Stimulated activated naive CD4-positive, alpha-beta T cell (primary cell): ENCODE data around the gene STK16.
A peak's percentile ranks its signal among the peaks of the same experiment; 100 is the strongest.

Experiments
- DNase-seq, 6 experiments: peaks; one replicate each; lab custom pipeline; 2025; lab: John Stamatoyannopoulos, UW

Gene STK16

GRCh38 chr2:219287580-219288265 is 42.4 kb downstream of the STK16 start:
- no peak for DNase-seq

- no peak for DNase-seq
Measured at GRCh38 chr2:219289195-219289536, 43.9 kb downstream of the STK16 start.

- DNase-seq = no peak
Measured at GRCh38 chr2:219289537-219290361, 44.5 kb downstream of the STK16 start.

- DNase-seq = no peak
Measured at GRCh38 chr2:219290381-219291171, 45.3 kb downstream of the STK16 start.

DNA sequence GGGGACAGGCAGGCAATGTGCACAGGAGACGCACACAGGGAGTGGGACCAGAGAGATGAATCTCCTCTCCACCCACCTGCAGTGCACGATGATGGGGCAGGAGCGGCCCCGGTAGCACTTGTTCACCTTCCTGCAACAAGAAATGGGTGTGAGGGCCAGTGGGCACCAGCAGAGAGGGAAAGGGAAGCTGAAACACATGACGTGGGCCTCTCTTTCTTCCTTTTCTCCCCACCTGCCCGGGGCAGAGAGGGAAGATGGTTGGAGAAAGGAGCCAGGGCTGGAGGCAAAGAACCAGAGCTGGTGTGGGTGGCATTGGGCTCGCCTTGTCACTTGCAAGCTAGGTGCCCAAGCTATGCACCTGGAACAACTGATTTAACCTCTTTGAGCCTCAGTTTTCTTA is 46.1 kb downstream of the STK16 start:
- DNase-seq = no peak

DNA sequence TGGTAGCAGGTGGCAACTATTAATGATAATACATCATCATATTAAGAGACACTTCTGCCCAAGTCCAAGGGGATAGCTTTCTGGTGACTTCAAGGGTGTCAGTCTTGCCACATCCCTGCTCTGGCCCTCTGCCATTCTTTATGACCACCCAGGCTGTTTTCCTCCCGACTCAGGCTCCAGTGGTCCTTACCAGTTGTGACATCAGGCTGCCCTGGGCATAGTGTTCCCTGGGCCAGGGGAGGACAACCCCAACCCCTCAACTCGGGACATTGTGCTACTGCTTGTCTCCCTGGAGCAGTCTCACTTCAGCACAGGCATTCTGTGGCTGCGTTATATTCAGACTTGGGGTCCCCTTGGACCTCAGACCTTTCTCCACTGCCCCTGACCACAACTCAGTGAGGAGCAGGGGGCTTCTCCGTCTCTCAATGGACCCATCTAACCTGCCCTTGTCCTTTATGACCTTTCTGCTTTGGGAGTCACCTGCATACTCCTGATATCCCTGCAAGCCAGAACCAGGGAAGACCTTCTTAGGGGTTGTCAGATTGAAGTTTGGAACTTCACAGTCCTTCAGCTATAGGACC is 46.7 kb downstream of the STK16 start:
- no peak for DNase-seq

DNA sequence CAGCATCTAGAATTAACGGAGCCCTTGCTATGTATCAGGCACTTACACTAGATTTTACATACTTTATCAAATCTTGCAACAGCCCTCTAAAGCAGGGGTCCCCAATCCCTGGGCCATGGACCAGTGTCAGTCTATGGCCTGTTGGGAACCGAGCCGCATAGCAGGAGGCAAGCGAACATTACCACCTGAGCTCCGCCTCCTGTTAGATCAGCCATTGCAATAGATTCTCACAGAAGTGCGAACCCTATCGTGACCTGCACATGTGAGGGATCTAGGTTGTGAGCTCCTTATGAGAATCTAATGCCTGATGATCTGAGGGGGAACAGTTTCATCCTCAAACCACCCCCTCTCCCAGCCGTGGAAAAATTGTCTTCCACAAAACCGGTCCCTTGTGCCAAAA is 47.3 kb downstream of the STK16 start:
- DNase-seq = no peak

GRCh38 chr2:219293736-219294231 is 48.5 kb downstream of the STK16 start:
- DNase-seq = no peak

GRCh38 chr2:219294356-219295351 is 49.4 kb downstream of the STK16 start:
- DNase-seq = peak; percentile 79 to 89 (median 82)

DNA sequence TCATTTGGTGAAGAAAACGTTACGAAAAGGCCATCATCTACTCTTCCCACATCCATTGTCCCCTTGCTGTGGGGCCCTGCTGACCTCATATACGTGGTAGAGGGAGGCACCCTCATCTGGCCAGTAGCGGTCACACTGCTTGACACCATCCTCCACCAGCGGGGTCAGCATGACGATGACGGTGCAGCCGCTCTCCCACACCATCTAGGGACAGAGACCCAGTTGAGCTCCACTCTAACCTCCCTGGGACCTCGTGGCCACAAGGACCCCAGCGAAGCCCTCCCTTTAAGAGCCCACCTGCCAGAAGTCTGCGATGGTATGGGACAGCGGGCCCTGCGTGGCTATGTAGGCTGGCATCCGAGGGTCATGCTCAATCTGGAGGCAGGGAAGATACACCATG is 50.9 kb downstream of the STK16 start:
- no peak for DNase-seq

DNA sequence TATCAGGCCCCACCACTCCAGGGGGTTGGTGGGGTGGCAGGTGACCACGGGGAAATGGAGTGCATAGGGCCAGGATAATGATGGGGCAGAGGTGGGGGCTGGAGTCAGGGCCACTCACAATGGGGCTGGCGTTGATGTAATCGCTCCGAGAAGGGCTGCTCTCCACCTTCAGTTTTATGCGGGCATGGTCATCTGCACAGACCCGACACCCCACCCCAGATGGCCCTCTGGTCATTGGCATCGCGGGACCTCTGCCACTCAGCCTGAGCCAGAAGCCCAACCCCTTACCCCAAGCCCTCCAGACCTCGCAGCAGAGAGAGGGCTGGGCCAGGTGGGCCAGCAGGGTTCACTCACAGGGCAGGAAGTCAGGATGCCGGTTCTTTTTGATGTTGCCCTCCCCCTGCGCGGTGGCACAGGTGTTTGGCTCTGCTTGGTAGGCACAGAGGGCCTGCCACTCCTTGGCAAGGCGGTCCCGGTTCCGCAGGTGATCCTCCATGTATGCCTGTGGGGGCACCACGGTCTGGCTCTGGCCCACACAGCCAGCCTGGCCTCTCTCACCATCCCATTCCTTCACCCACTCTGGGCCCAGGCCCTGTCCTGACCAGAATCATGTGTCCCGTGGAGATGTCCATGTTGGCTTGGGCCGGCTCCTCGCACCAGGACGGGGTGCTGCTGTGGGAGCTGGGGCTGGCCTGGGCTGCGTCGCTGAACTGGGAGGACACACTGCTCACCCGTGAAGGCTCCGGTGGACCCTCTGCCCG is 51.5 kb downstream of the STK16 start:
- peak in 3 of 6 experiments; percentile 10 to 30 (median 12) for DNase-seq

GRCh38 chr2:219297766-219298456 is 52.6 kb downstream of the STK16 start:
- no peak for DNase-seq

DNA sequence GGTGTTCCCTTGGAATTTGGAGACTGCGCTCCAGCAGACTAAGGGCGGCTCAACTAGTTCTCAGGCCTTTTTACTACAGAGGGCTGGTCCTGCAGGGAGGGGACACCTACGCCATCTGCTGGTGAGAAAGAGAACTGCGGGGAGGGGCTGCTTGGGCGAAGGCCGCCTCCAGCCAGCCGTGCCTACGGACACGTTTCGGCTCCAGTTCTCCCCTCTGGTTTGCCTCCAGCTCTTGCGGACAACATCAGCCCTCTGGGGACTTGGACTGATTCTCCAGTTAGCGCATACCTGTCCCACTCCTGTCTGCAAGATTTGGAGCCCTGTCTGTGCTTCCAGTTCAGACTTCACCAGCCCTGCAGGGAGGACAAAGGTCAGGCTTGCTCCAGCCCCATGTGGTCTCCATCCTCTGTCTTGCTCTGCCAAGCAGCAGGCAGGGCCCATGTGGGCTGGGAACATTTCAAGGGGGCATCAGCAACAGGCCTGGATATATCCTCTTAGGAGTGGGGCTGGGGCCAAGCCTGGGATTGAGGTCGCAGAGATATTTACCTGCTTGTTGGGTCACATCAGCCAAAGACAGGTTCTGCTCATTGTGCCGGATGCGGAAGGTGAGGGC is 53.6 kb downstream of the STK16 start:
- DNase-seq = peak; percentile 56 to 90 (median 79)

DNA sequence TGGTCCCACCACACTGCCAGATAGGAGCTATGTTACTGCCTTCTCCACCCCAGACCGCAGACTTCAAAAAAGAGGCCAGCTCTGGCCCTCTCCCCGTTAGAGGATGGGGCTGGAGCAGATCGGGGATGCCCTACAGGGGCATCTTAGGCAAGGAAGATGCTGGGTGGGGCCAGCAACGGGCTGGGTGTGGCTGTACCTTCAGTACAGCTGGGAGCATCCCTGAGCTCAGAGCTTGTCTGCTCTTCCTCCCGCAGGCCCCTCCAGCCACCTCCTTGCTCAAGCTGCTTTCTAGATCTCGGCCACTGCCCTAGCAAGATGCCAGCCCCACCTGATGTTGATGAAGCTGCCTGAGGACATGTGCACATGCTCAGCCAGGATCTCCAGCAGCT is 54.1 kb downstream of the STK16 start:
- no peak for DNase-seq
